Measurements from ENCODE around the gene PADI3.

Gene PADI3, protein sequence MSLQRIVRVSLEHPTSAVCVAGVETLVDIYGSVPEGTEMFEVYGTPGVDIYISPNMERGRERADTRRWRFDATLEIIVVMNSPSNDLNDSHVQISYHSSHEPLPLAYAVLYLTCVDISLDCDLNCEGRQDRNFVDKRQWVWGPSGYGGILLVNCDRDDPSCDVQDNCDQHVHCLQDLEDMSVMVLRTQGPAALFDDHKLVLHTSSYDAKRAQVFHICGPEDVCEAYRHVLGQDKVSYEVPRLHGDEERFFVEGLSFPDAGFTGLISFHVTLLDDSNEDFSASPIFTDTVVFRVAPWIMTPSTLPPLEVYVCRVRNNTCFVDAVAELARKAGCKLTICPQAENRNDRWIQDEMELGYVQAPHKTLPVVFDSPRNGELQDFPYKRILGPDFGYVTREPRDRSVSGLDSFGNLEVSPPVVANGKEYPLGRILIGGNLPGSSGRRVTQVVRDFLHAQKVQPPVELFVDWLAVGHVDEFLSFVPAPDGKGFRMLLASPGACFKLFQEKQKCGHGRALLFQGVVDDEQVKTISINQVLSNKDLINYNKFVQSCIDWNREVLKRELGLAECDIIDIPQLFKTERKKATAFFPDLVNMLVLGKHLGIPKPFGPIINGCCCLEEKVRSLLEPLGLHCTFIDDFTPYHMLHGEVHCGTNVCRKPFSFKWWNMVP

DNA sequence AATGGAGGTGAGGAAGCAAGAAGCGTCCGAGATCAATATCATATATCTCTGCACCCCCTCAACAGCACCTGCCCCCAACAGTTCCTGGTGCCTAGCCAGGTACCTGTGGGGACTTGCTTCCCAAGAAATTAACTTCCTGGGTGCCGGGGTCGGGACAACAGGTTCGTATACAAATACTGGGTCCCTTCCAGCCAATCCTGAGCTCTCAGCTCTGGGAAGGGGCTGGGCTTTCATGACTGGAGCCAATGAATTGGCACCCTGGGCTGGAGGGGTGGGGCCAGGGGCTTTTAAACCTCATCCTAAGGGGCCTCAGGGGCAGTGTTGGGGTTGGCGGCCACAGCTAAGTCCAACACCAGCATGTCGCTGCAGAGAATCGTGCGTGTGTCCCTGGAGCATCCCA, at the start of gene PADI3:
TSS of gene PADI3 (plus strand) at position 318 of the 400 bp plus-strand sequence. CDS start at position 358, 40 bp downstream.
- no peaks in the 10 kb centered on the region for H3F3A ChIP-seq (ENCODE audit: insufficient read depth, low read length)
- H3K9me2 ChIP-seq (ENCODE audit: low read depth, low read length): no peaks in the 10 kb centered on the region
- H3K9ac ChIP-seq (ENCODE audit: low read length): no peak within 1 kb of the TSS
- no peaks in the 10 kb centered on the region for H3K9me3 ChIP-seq (ENCODE audit: low read length)
- no peaks in the 10 kb centered on the region for H3K27me3 ChIP-seq (ENCODE audit: insufficient read depth, low read length)
- no peaks in the 10 kb centered on the region for H4K20me1 ChIP-seq (ENCODE audit: insufficient read depth, low read length)
- no peak within 1 kb of the TSS for H3K4me3 ChIP-seq (ENCODE audit: low read depth, low read length, poor library complexity, severe bottlenecking)
- no peak within 1 kb of the TSS for H3K27ac ChIP-seq (ENCODE audit: low read depth, low read length, poor library complexity, severe bottlenecking)
- no peak for TF ChIP-seq EZH2 (IDR thresholded peaks at IDR 0.05; ENCODE audit: borderline replicate concordance, low read length)
- TF ChIP-seq, protein P1, sequence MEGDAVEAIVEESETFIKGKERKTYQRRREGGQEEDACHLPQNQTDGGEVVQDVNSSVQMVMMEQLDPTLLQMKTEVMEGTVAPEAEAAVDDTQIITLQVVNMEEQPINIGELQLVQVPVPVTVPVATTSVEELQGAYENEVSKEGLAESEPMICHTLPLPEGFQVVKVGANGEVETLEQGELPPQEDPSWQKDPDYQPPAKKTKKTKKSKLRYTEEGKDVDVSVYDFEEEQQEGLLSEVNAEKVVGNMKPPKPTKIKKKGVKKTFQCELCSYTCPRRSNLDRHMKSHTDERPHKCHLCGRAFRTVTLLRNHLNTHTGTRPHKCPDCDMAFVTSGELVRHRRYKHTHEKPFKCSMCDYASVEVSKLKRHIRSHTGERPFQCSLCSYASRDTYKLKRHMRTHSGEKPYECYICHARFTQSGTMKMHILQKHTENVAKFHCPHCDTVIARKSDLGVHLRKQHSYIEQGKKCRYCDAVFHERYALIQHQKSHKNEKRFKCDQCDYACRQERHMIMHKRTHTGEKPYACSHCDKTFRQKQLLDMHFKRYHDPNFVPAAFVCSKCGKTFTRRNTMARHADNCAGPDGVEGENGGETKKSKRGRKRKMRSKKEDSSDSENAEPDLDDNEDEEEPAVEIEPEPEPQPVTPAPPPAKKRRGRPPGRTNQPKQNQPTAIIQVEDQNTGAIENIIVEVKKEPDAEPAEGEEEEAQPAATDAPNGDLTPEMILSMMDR (IDR thresholded peaks at IDR 0.05; ENCODE audit: low read length): no peak
- no peaks in the 10 kb centered on the region for H3K79me2 ChIP-seq (ENCODE audit: insufficient read depth, low read length)
- no peaks in the 10 kb centered on the region for H3K4me1 ChIP-seq (ENCODE audit: insufficient read depth, low read length, severe bottlenecking)
- no peaks in the 10 kb centered on the region for H3K36me3 ChIP-seq (ENCODE audit: insufficient read depth, low read length)
- H2AFZ ChIP-seq (ENCODE audit: low read length): no peak within 1 kb of the TSS
- H3K4me2 ChIP-seq (ENCODE audit: low read length): no peak within 1 kb of the TSS

GRCh38 chr1:17199267-17200044, 49.4 kb upstream of the PADI3 start:
- no peak overlapping the region for H3K27ac ChIP-seq (ENCODE audit: low read depth, low read length, poor library complexity, severe bottlenecking)
- no peaks in the 10 kb centered on the region for H4K20me1 ChIP-seq (ENCODE audit: insufficient read depth, low read length)
- no peaks in the 10 kb centered on the region for H3K36me3 ChIP-seq (ENCODE audit: insufficient read depth, low read length)
- no peak overlapping the region for H2AFZ ChIP-seq (ENCODE audit: low read length)
- H3K4me1 ChIP-seq (ENCODE audit: insufficient read depth, low read length, severe bottlenecking): no peaks in the 10 kb centered on the region
- no peaks in the 10 kb centered on the region for H3K9me2 ChIP-seq (ENCODE audit: low read depth, low read length)
- H3K27me3 ChIP-seq (ENCODE audit: insufficient read depth, low read length): peaks cover 5% of the 10 kb centered on the region; the same call in 1 of the 2 replicates
- no peaks in the 10 kb centered on the region for H3K9me3 ChIP-seq (ENCODE audit: low read length)
- no peak for TF ChIP-seq EZH2 (IDR thresholded peaks at IDR 0.05; ENCODE audit: borderline replicate concordance, low read length)
- TF ChIP-seq, protein P1 (IDR thresholded peaks at IDR 0.05; ENCODE audit: low read length): no peak
- H3K9ac ChIP-seq (ENCODE audit: low read length): no peak overlapping the region
- H3K4me3 ChIP-seq (ENCODE audit: low read depth, low read length, poor library complexity, severe bottlenecking): no peak overlapping the region
- no peaks in the 10 kb centered on the region for H3F3A ChIP-seq (ENCODE audit: insufficient read depth, low read length)
- no peaks in the 10 kb centered on the region for H3K79me2 ChIP-seq (ENCODE audit: insufficient read depth, low read length)
- H3K4me2 ChIP-seq (ENCODE audit: low read length): no peak overlapping the region

- no peaks in the 10 kb centered on the region for H3K79me2 ChIP-seq (ENCODE audit: insufficient read depth, low read length)
- H3K27me3 ChIP-seq (ENCODE audit: insufficient read depth, low read length): peaks cover 5% of the 10 kb centered on the region; the same call in 1 of the 2 replicates
- H3K4me2 ChIP-seq (ENCODE audit: low read length): no peak overlapping the region
- no peaks in the 10 kb centered on the region for H3K9me2 ChIP-seq (ENCODE audit: low read depth, low read length)
- no peak overlapping the region for H3K4me3 ChIP-seq (ENCODE audit: low read depth, low read length, poor library complexity, severe bottlenecking)
- no peak overlapping the region for H2AFZ ChIP-seq (ENCODE audit: low read length)
- H3K4me1 ChIP-seq (ENCODE audit: insufficient read depth, low read length, severe bottlenecking): no peaks in the 10 kb centered on the region
- TF ChIP-seq, protein P1 (IDR thresholded peaks at IDR 0.05; ENCODE audit: low read length): no peak
- TF ChIP-seq EZH2 (IDR thresholded peaks at IDR 0.05; ENCODE audit: borderline replicate concordance, low read length): no peak
- no peaks in the 10 kb centered on the region for H3F3A ChIP-seq (ENCODE audit: insufficient read depth, low read length)
- no peaks in the 10 kb centered on the region for H4K20me1 ChIP-seq (ENCODE audit: insufficient read depth, low read length)
- no peak overlapping the region for H3K9ac ChIP-seq (ENCODE audit: low read length)
- no peak overlapping the region for H3K27ac ChIP-seq (ENCODE audit: low read depth, low read length, poor library complexity, severe bottlenecking)
- no peaks in the 10 kb centered on the region for H3K36me3 ChIP-seq (ENCODE audit: insufficient read depth, low read length)
- H3K9me3 ChIP-seq (ENCODE audit: low read length): no peaks in the 10 kb centered on the region
Observed at GRCh38 chr1:17200246-17200645, 48.7 kb upstream of the PADI3 start.

Data from OCI-LY1 (cell line).